ENCODE data around the gene UNC13C. TPM values are rescaled to one million over a fixed set of nuclear protein-coding genes. Genes with fewer than 3 reads are reported as not detected.

UNC13C gene
- total and polyA plus RNA-seq, 10 of the 15 experiments (the other 5 are each of a cell fraction or from before 2014, with no cell fraction given): 9.9 to 81.3 (median 25.0) TPM

- TF ChIP-seq BCLAF1 (IDR thresholded peaks at IDR 0.05) (no peak), BCL3 (IDR thresholded peaks at IDR 0.05; ENCODE audit: borderline replicate concordance, insufficient read depth, low read depth, low read length, poor library complexity, severe bottlenecking) (no peak), MYB (IDR thresholded peaks at IDR 0.05; ENCODE audit: borderline replicate concordance, low read depth, low read length) (no peak), ZNF274 (IDR thresholded peaks at IDR 0.05; ENCODE audit: insufficient read depth, insufficient read length) (no peak)
Measured at GRCh38 chr15:54576298-54576935, 598.2 kb downstream of the UNC13C start (continued).

- RAD21 ChIA-PET (ENCODE audit: unreplicated experiment): interaction anchor here (0.9 to 3.7 kb wide), 9 partner anchors 9 to 426 kb away, joined by 3 to 27 read pairs (median 4); no protein-coding TSS in a partner anchor
- in situ Hi-C loops (cut with MboI): no loop called here
- TF ChIP-seq ZNF274 (IDR thresholded peaks at IDR 0.05; ENCODE audit: insufficient read depth, insufficient read length) (no peak), RAD51 (IDR thresholded peaks at IDR 0.05) (no peak), BACH1 (IDR thresholded peaks at IDR 0.05; ENCODE audit: borderline replicate concordance) (no peak), RBBP5 (conservative IDR thresholded peaks at IDR 0.05) (no peak), NFYB (IDR thresholded peaks at IDR 0.05; ENCODE audit: insufficient read depth, low read depth, low read length) (no peak), NFYA (IDR thresholded peaks at IDR 0.05; ENCODE audit: borderline replicate concordance, low read depth, low read length) (no peak), ZNF207 (IDR thresholded peaks at IDR 0.05; ENCODE audit: borderline replicate concordance) (no peak), HDGF (IDR thresholded peaks at IDR 0.05) (no peak), BCL11A (IDR thresholded peaks at IDR 0.05; ENCODE audit: low read depth, low read length) (no peak), E2F8 (IDR thresholded peaks at IDR 0.05; ENCODE audit: low read depth, partially characterized antibody) (no peak)
Measured at GRCh38 chr15:54577476-54578250, 599.4 kb downstream of the UNC13C start.

More at GRCh38 chr15:54577476-54578250, 599.4 kb downstream of the UNC13C start:
- no peaks in the 10 kb centered on the region for H3K79me2 ChIP-seq (ENCODE audit: control insufficient read depth, insufficient read depth, low read length)
- CTCF ChIA-PET: no interaction called here
- ATAC-seq: no peak
- no peak overlapping the region for H3K9ac ChIP-seq (ENCODE audit: control insufficient read depth, insufficient read depth, low read length)
- DNase-seq (ENCODE audit: low read depth, low spot score): no peak
- POLR2A ChIA-PET: interaction anchor here (1.5 kb wide), 1 partner anchor 10 kb away, joined by 4 read pairs; no protein-coding TSS in a partner anchor
- BruUV-seq (replicated peaks): no TSS peak
- no peaks in the 10 kb centered on the region; the same call in 1 of the 3 replicates for H3K9me3 ChIP-seq (replicated peaks; ENCODE audit: control insufficient read depth, insufficient read depth, low read length)
- H3K27ac ChIP-seq (ENCODE audit: control insufficient read depth, insufficient read depth): no peak overlapping the region
- H3K4me2 ChIP-seq (ENCODE audit: control insufficient read depth, insufficient read depth): 0 out of 2 replicates have a peak overlapping the region, but pooled peaks have one; percentile 13
- no peaks in the 10 kb centered on the region for H3K36me3 ChIP-seq (ENCODE audit: control insufficient read depth in 2 of 2, insufficient read depth in 2 of 2, low read length in 1 of 2)
- no peak overlapping the region for H2AFZ ChIP-seq (ENCODE audit: control insufficient read depth, low read depth, low read length)
- no peaks in the 10 kb centered on the region for H4K20me1 ChIP-seq (ENCODE audit: control insufficient read depth, insufficient read depth)
- SMC1A ChIA-PET (ENCODE audit: uncharacterized antibody, unreplicated experiment): interaction anchor here (0.6 to 7.4 kb wide), 10 partner anchors 10 to 288 kb away, joined by 3 to 75 read pairs (median 7); no protein-coding TSS in a partner anchor
- 0 out of 2 replicates have a peak, but pooled peaks cover 3% of the 10 kb centered on the region for H3K4me1 ChIP-seq (ENCODE audit: control insufficient read depth, insufficient read depth, low read length)
- intact Hi-C loops (cut with micrococcal nuclease; ENCODE audit: unreplicated experiment): no loop called here
- no peaks in the 10 kb centered on the region for H3K27me3 ChIP-seq (replicated peaks in 1 of 2; ENCODE audit: control insufficient read depth in 2 of 2, insufficient read depth in 2 of 2, low read length in 1 of 2)
- WGBS (ENCODE audit: insufficient coverage, insufficient replicate concordance, low lambda C conversion rate, missing lambda C conversion rate): 17% methylated on average over 4 of the region's 4 CpGs
- FAIRE-seq: no peak
- no peak overlapping the region for H3K4me3 ChIP-seq

All from GM12878 (cell line).